Activated T-helper 1 cell treated with anti-CD3 and anti-CD28 coated beads, Interleukin-12 subunit alpha, Interleukin-12 subunit beta, Interleukin-2, Interleukin-4 antibody, amounts not matched to agents 30 ng/mL and 10 ng/mL and 1 ng/mL, durations not matched to agents 14 hours and 24 hours and 36 hours (primary cell): Measurements from ENCODE around the gene CTNNA1. TPM values are rescaled to one million over a fixed set of nuclear protein-coding genes. Genes with fewer than 3 reads are reported as not detected.
"Not testable (repeated sequence)": the region's sequence is repeated elsewhere in the genome, so short reads cannot be mapped to it uniquely, and the experiment has no call there.

Experiments
- DNase-seq: peaks from one replicate; pipeline ENCODE4 v3.0.0; 2021; ENCODE audit warnings: low spot score
- H3K27ac Mint-ChIP-seq: one replicate; pipeline ENCODE4 v1.8.0; 2021; ENCODE audit warnings: mild to moderate bottlenecking, mixed read lengths
- H3K27me3 Mint-ChIP-seq: one replicate; pipeline ENCODE4 v1.8.0; 2022; ENCODE audit warnings: mild to moderate bottlenecking, moderate library complexity, mixed read lengths; ENCODE audit not compliant: insufficient read depth
- H3K36me3 Mint-ChIP-seq: one replicate; pipeline ENCODE4 v1.8.0; 2021; ENCODE audit warnings: low read depth, mixed read lengths
- H3K4me1 Mint-ChIP-seq: one replicate; pipeline ENCODE4 v1.8.0; 2021; ENCODE audit warnings: low read depth, mixed read lengths
- H3K4me3 Mint-ChIP-seq: one replicate; pipeline ENCODE4 v1.8.0; 2021; ENCODE audit warnings: mild to moderate bottlenecking, moderate library complexity, mixed read lengths
- H3K9me3 Mint-ChIP-seq: one replicate; pipeline ENCODE4 v1.8.0; 2021; ENCODE audit warnings: mixed read lengths
- intact Hi-C: fragments of 100-400 bp; cut with micrococcal nuclease; formaldehyde crosslinking; loops from one replicate; pipeline ENCODE4 v1.15.1; 2024
- total RNA-seq: library from RNA; stranded (reverse); gene quantifications from 2 replicates; pipeline ENCODE4 v1.2.3, GENCODE V29; 2022

Gene CTNNA1, protein sequence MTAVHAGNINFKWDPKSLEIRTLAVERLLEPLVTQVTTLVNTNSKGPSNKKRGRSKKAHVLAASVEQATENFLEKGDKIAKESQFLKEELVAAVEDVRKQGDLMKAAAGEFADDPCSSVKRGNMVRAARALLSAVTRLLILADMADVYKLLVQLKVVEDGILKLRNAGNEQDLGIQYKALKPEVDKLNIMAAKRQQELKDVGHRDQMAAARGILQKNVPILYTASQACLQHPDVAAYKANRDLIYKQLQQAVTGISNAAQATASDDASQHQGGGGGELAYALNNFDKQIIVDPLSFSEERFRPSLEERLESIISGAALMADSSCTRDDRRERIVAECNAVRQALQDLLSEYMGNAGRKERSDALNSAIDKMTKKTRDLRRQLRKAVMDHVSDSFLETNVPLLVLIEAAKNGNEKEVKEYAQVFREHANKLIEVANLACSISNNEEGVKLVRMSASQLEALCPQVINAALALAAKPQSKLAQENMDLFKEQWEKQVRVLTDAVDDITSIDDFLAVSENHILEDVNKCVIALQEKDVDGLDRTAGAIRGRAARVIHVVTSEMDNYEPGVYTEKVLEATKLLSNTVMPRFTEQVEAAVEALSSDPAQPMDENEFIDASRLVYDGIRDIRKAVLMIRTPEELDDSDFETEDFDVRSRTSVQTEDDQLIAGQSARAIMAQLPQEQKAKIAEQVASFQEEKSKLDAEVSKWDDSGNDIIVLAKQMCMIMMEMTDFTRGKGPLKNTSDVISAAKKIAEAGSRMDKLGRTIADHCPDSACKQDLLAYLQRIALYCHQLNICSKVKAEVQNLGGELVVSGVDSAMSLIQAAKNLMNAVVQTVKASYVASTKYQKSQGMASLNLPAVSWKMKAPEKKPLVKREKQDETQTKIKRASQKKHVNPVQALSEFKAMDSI
- 56.6 and 58.0 TPM in 2 replicates for total RNA-seq

DNA sequence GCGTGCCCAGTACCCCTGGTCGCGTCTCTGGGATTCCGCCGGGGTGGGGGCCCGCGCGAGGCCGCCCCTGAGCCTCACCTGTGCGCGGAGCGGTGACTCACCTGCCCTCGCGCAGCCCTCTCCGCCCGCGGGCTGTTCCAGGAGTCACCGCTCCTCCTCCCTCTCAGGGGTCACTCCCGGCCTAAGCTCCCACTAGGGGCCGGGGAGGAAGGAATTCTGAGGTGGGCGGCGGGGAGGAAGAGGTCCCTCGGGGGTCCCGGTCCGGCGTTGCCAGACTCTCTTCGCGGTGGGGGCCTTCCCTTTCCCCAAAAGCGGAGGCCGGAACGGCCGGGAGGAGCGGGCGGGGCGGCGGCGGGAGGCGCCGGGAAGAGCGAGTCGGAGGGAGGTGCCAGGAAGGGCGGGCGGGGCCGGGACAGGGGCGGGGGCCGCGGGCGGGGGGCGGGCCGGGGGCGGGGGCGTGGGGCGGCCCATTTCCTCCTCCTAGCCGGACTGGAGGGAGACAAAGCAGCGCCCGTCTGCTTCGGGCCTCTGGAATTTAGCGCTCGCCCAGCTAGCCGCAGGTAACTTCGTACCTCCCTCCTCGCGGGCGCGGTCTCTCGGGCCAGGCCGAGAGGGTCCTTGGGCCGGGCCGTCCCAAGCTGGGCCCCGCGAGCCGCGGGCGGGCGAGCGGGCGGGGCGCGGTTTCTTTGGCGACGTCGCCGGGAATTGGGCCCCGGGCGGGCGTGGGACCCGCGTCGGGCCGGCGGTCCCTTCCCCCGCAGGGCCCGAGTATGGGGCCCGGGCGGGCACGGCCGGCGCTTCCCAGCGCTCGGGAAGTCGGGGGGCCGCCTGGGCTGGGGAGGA is at the start of gene CTNNA1:
Gene CTNNA1, plus strand, starts transcription at position 475 of the 843 bp plus-strand sequence. CDS start 28,500 bp downstream, outside the sequence.
- H3K27me3 Mint-ChIP-seq: peaks cover 22% of the 10 kb centered on the region

DNA sequence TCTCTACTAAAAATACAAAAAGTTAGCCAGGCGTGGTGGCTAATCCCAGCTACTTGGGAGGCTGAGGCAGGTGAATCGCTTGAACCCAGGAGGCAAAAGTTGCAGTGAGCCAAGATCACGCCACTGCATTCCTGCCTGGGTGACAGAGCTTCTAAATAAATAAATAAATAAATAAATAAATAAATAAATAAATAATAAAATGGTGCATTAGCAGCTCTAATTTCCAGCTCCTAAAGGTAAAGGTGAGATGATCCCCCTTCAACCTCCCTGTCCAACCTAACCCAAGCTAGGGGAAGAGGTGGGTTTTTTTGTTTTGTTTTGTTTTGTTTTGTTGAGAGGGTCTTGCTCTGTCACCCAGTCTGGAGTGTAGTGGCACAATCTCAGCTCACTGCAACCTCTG is 49.4 kb upstream of the CTNNA1 start:
- H3K27ac Mint-ChIP-seq, intact Hi-C loops, H3K4me3 Mint-ChIP-seq, H3K4me1 Mint-ChIP-seq, DNase-seq, H3K9me3 Mint-ChIP-seq, H3K36me3 Mint-ChIP-seq: not testable (repeated sequence)
- peaks cover 40% of the 10 kb centered on the region for H3K27me3 Mint-ChIP-seq

More for the DNA sequence above, at the start of gene CTNNA1:
- DNase-seq: peak; percentile 48
- intact Hi-C loops: loop anchor here (1.0 to 5.0 kb wide), 4 partner anchors 15 to 519 kb away; partner anchors contain the start of gene HSPA9
- H3K4me1 Mint-ChIP-seq: peaks cover 37% of the 10 kb centered on the region
- H3K4me3 Mint-ChIP-seq: peak within 1 kb of the TSS; percentile 86
- peak within 1 kb of the TSS; percentile 56 for H3K27ac Mint-ChIP-seq
- H3K36me3 Mint-ChIP-seq: peaks cover 8% of the 10 kb centered on the region
- peaks cover 8% of the 10 kb centered on the region for H3K9me3 Mint-ChIP-seq

DNA sequence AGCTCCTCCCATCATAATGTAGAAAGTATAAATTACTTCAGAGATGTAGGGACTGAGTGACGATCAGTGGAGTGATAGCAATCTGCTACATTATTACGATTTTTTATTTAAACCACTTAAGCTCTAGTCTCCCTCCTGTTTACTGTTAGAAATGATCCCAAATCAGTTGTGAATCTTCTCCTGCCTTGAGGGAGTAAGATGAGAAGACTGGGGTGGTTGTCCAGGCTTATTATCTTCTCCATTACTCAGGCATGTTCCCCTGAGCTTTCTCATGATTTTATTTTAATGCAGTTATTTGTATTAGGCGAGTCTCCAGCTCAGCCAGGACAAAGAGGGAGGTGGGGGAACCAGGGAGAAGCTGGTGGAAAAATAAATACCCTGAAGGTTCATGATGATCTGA is 48.2 kb upstream of the CTNNA1 start:
- Mint-ChIP-seq H3K4me1 (no peaks in the 10 kb centered on the region), H3K27ac (no peak overlapping the region), H3K36me3 (no peaks in the 10 kb centered on the region), H3K27me3 (peaks cover 35% of the 10 kb centered on the region), H3K9me3 (no peaks in the 10 kb centered on the region), H3K4me3 (no peak overlapping the region)
- intact Hi-C loops: no loop called here
- DNase-seq: no peak

DNA sequence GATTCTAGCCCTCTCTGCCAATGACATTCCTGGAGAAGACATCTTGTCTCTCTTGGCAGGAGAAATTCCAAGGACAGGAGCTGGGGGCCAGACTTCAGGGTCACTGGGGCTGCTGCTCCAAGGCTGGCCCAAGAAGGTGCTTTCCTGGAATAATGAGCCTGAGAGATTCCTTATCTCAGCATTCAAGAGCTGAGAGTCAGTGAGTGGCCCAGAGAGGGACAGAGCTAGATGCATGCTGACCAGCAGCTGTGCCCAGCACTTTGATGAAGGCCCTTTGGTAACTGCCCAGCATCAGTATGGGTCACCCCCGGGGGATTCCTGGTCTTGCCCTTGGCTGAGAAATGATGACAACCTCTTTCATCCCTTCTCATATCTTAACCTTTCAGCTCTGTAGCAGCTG is 47.7 kb upstream of the CTNNA1 start:
- intact Hi-C loops: no loop called here

DNA sequence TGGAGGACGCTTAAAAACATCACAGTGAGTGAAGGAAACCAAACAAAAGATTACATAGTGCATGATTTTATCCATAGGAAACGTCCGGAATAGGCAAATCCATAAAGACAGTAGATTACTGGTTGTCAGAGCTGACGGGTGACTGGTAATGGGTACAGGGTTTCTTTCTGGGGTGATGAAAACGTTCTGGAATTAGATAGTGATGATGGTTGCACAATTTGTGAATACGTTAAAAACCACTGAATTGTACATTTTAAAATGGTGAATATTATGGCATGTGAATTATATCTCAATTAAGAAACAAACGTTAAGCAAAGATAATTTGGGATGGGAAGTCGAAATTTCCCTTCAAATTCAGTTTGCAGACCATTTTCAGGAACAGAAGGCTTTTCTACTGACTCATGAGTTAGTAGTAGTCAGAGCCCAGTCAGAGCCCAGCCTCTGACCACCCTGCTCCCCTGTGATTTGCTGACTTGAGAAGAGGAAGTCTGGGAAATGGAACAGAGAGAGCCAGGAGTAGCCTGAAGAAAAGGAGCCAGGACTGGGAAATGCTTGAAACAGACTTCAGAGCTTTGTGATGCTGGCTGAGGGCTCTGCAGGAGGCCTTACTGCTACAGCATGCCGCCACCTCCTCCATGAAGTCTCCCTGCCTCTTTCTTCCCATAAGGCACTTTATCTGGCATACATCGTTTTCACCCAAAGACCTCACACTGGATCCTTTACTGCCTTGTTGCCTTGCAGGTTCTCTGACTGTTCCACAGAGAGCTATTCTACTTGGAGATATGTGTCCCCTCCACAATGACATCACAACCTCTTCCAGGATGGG is 46.4 kb upstream of the CTNNA1 start:
- H3K27me3 Mint-ChIP-seq: peaks cover 36% of the 10 kb centered on the region
- H3K9me3 Mint-ChIP-seq: no peaks in the 10 kb centered on the region
- no peaks in the 10 kb centered on the region for H3K36me3 Mint-ChIP-seq
- intact Hi-C loops: no loop called here
- H3K4me1 Mint-ChIP-seq: no peaks in the 10 kb centered on the region
- DNase-seq: no peak
- H3K27ac Mint-ChIP-seq: no peak overlapping the region
- H3K4me3 Mint-ChIP-seq: no peak overlapping the region

More for the DNA sequence above, 47.7 kb upstream of the CTNNA1 start:
- Mint-ChIP-seq H3K27me3 (peaks cover 37% of the 10 kb centered on the region), H3K4me1 (no peaks in the 10 kb centered on the region), H3K9me3 (no peaks in the 10 kb centered on the region), H3K27ac (no peak overlapping the region), H3K36me3 (no peaks in the 10 kb centered on the region), H3K4me3 (no peak overlapping the region)
- DNase-seq: no peak

DNA sequence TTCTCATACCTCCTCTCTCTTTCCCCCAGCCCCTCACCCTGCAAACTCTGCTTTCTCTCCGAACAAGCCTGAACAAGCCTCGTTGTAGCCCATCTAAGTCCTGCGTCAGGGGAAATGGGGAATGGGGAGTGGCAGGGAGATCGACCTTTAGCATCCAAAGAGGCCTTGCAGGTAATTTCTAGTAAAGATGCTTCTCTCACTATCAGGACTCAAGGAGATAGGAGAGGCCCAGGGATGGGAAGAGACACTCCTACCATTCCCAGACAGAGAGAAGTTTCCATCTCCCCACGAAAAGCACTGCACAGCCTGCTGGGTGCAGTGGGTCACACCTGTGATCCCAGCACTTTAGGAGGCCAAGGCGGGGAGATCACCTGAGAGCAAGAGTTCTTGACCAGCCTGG is 44.4 kb upstream of the CTNNA1 start:
- H3K36me3 Mint-ChIP-seq: no peaks in the 10 kb centered on the region
- no peaks in the 10 kb centered on the region for H3K9me3 Mint-ChIP-seq
- no peak overlapping the region for H3K4me3 Mint-ChIP-seq
- H3K27me3 Mint-ChIP-seq: peaks cover 39% of the 10 kb centered on the region
- no peak overlapping the region for H3K27ac Mint-ChIP-seq
- no peak for DNase-seq
- no peaks in the 10 kb centered on the region for H3K4me1 Mint-ChIP-seq
- intact Hi-C loops: no loop called here

DNA sequence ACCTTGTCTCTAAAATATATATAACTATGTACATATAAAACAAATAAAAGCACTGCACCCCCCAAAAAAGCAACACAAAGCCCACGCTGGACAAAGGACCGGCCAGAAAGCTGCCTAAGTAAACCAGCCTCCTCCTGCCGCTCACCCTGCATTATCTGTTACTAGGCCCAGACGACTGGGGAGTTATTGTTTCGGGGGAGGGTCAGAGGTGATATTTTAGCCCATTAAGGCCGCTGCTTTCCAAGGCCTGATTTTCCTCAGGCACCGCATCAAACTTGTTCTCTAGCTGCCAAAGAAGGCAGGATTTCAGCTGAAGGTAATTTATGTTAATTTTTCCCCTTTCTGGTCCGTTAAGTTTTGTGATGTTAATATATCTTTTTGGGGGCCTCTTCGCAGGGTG is 44.0 kb upstream of the CTNNA1 start:
- Mint-ChIP-seq H3K4me3 (no peak overlapping the region), H3K27ac (no peak overlapping the region), H3K27me3 (peaks cover 39% of the 10 kb centered on the region), H3K4me1 (no peaks in the 10 kb centered on the region), H3K36me3 (no peaks in the 10 kb centered on the region), H3K9me3 (no peaks in the 10 kb centered on the region)
- intact Hi-C loops: no loop called here
- no peak for DNase-seq

DNA sequence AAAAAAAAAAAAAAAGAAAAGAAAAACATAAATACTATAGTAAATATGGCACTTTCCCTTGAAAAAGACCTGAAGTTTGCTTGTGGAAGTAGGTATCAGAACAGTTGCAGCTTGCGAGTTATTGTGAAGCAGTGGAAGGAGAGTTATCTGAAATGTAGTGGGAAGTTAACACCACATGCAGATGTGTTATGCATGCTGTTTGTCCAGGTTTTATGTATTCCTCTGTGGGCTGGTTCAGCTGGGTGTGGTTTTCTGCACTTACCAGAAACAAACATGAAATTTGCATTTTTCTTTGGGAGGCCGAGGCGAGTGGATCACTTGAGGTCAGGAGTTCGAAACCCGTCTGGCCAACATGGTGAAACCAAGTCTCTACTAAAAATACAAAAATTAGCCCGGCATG is 42.1 kb upstream of the CTNNA1 start:
- peaks cover 34% of the 10 kb centered on the region for H3K27me3 Mint-ChIP-seq
- H3K27ac Mint-ChIP-seq: no peak overlapping the region
- H3K9me3 Mint-ChIP-seq: no peaks in the 10 kb centered on the region
- H3K36me3 Mint-ChIP-seq: no peaks in the 10 kb centered on the region
- H3K4me3 Mint-ChIP-seq: no peak overlapping the region
- H3K4me1 Mint-ChIP-seq: no peaks in the 10 kb centered on the region
- intact Hi-C loops: no loop called here
- DNase-seq: no peak

DNA sequence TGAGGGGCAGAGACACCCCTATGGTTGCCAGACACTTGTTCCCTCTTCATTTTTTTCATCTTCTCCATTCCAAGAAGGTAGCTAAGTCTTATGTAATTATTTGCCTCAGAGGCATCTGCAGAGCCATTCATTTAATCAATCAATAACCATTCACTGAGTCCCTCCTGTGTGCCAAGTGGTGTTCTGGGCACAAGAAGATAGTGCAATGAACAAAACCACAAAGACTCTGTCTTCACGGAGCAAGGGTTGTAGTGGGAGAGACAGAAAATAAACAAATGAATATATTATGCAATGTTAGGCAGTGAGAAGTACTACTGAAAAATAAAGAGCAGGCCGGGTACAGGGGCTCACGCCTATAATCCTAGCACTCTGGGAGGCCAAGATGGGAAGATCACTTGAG is 41.4 kb upstream of the CTNNA1 start:
- Mint-ChIP-seq H3K4me3 (no peak overlapping the region), H3K27me3 (peaks cover 34% of the 10 kb centered on the region), H3K36me3 (no peaks in the 10 kb centered on the region), H3K27ac (no peak overlapping the region), H3K4me1 (no peaks in the 10 kb centered on the region), H3K9me3 (no peaks in the 10 kb centered on the region)
- no peak for DNase-seq
- intact Hi-C loops: no loop called here

DNA sequence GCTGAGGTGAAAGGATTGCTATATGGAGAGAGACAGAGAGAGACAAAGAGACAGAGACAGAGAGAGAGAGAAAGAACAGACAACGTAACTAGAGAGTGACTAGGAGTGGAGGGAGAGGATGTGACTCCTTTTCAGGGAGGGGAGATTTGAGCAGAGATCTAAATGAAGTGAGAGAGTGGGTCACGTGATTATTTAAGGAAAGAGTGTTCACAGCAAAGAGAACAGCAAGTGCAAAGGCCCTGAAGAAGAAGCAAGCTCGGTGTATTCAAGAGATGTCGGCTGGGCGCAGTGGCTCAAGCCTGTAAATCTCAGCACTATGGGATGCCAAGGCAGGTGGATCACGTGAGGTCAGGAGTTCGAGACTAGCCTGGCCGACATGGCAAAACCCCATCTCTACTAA is 40.9 kb upstream of the CTNNA1 start:
- peaks cover 33% of the 10 kb centered on the region for H3K27me3 Mint-ChIP-seq
- DNase-seq: no peak
- intact Hi-C loops: no loop called here
- H3K36me3 Mint-ChIP-seq: no peaks in the 10 kb centered on the region
- H3K4me1 Mint-ChIP-seq: no peaks in the 10 kb centered on the region
- H3K9me3 Mint-ChIP-seq: no peaks in the 10 kb centered on the region
- no peak overlapping the region for H3K4me3 Mint-ChIP-seq
- H3K27ac Mint-ChIP-seq: no peak overlapping the region

DNA sequence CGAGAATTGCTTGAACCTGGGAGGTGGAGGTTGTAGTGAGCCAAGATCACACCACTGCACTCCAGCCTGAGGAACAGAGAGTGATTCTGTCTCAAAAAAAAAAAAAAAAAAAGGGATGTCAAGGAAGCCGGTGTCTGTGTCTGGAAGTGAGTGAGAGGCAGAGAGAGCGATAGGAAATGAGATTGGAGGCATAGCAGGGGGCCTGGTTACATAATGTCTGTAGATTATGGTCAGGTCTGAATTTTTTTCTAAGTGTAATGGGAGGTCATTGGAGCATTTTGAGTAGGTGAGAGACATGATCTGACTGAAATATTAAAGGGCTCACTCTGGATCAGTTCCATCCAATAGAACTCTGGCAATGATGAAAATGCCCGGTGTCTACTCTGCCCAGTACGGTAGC is 40.4 kb upstream of the CTNNA1 start:
- Mint-ChIP-seq H3K27me3 (peaks cover 30% of the 10 kb centered on the region), H3K27ac (no peak overlapping the region), H3K36me3 (no peaks in the 10 kb centered on the region), H3K4me1 (no peaks in the 10 kb centered on the region), H3K9me3 (no peaks in the 10 kb centered on the region), H3K4me3 (no peak overlapping the region)
- intact Hi-C loops: no loop called here
- DNase-seq: no peak

DNA sequence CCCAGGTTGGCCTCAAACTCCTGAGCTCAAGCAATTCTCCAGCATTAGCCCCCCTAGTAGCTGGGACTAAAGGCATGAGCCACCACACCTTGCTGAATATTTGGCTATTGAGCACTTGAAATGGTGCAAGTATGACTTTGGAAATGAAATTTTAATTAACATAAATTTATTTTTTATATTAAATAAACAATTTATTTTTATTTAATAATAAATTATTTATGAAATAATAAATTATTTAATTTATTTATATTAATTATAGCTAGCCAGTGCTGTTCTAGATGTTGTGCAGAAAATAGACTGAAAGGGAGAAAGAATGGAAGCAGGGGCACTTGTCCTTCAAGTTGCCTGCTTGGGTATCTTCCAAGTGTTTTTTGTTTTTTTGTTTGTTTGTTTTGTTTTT is 40.0 kb upstream of the CTNNA1 start:
- Mint-ChIP-seq H3K4me3 (no peak overlapping the region), H3K27ac (no peak overlapping the region), H3K27me3 (peaks cover 30% of the 10 kb centered on the region), H3K9me3 (no peaks in the 10 kb centered on the region), H3K4me1 (no peaks in the 10 kb centered on the region), H3K36me3 (no peaks in the 10 kb centered on the region)
- DNase-seq: no peak
- intact Hi-C loops: no loop called here
